Neuronal stem cell (in vitro differentiated cells): ENCODE results near the gene RILP.

Experiments
- DNase-seq: peaks from one replicate; pipeline ENCODE4 v3.0.0-alpha.2; 2013; ENCODE audit warnings: low spot score
- H2AFZ ChIP-seq: one replicate; pipeline ENCODE4 v1.6.1; 2013; ENCODE audit warnings: mild to moderate bottlenecking, low read length, inconsistent platforms
- H2AK5ac ChIP-seq: 2 replicates; pipeline ENCODE4 v1.6.1; 2013; ENCODE audit warnings: low read depth, mild to moderate bottlenecking, inconsistent platforms, low read length, moderate library complexity, mixed read lengths
- H2BK120ac ChIP-seq: 2 replicates; pipeline ENCODE4 v1.6.1; 2013; ENCODE audit warnings: low read depth, mild to moderate bottlenecking, inconsistent platforms, low read length, moderate library complexity, mixed read lengths
- H2BK12ac ChIP-seq: one replicate; pipeline ENCODE4 v1.6.1; 2013; ENCODE audit warnings: low read length, inconsistent platforms
- H2BK15ac ChIP-seq: 2 replicates; pipeline ENCODE4 v1.6.1; 2013; ENCODE audit warnings: mild to moderate bottlenecking, low read length, inconsistent platforms, mixed read lengths
- H2BK5ac ChIP-seq: one replicate; pipeline ENCODE4 v1.6.1; 2013; ENCODE audit warnings: inconsistent platforms, mild to moderate bottlenecking, low read length, moderate library complexity
- H3K14ac ChIP-seq: one replicate; pipeline ENCODE4 v1.6.1; 2013; ENCODE audit warnings: low read length, inconsistent platforms
- H3K18ac ChIP-seq: 2 replicates; pipeline ENCODE4 v1.6.1; 2013; ENCODE audit warnings: low read length, inconsistent platforms
- H3K23ac ChIP-seq: 2 replicates; pipeline ENCODE4 v1.6.1; 2013; ENCODE audit warnings: low read depth, mild to moderate bottlenecking, mixed read lengths, low read length, inconsistent platforms; ENCODE audit not compliant: poor library complexity
- H3K27ac ChIP-seq: replicated peaks from 3 replicates; pipeline ENCODE4 v1.5.1; 2013; ENCODE audit warnings: low read length, inconsistent platforms
- H3K27me3 ChIP-seq, 3 experiments: 2 replicates each; pipeline ENCODE4 v1.6.1; 2013; ENCODE audit warnings: low read length in 3 of 3, mild to moderate bottlenecking in 2 of 3, inconsistent platforms in 1 of 3, low read depth in 1 of 3, mixed read lengths in 1 of 3, moderate library complexity in 1 of 3; ENCODE audit not compliant: control insufficient read depth in 3 of 3, insufficient read depth in 3 of 3
- H3K36me3 ChIP-seq, 2 donors: replicated peaks in 1 of 2; 2 replicates each; pipeline ENCODE4 v1.6.1; 2013; ENCODE audit warnings: low read length in 2 of 2; ENCODE audit not compliant: control insufficient read depth in 2 of 2, insufficient read depth in 2 of 2
- H3K4ac ChIP-seq: 2 replicates; pipeline ENCODE4 v1.6.1; 2013; ENCODE audit warnings: inconsistent platforms, mild to moderate bottlenecking, low read length, moderate library complexity
- H3K4me1 ChIP-seq, 2 donors: 1 replicate in 1 of 2; 2 replicates in 1 of 2; pipeline ENCODE4 v1.6.1; 2013; ENCODE audit warnings: low read length in 2 of 2, low read depth in 1 of 2; ENCODE audit not compliant: control insufficient read depth in 2 of 2, insufficient read depth in 1 of 2
- H3K4me2 ChIP-seq: one replicate; pipeline ENCODE4 v1.6.1; 2013; ENCODE audit warnings: mild to moderate bottlenecking, low read length, inconsistent platforms; ENCODE audit not compliant: insufficient read depth, poor library complexity, severe bottlenecking
- H3K4me3 ChIP-seq, 2 donors: 2 replicates each; pipeline ENCODE4 v1.5.1; 2013; ENCODE audit warnings: low read length in 2 of 2, mild to moderate bottlenecking in 2 of 2, inconsistent platforms in 1 of 2, moderate library complexity in 1 of 2
- H3K79me1 ChIP-seq: one replicate; pipeline ENCODE4 v1.6.1; 2013; ENCODE audit warnings: low read depth, mild to moderate bottlenecking, inconsistent platforms, low read length, moderate library complexity
- H3K9ac ChIP-seq: one replicate; pipeline ENCODE4 v1.6.1; 2013; ENCODE audit warnings: mild to moderate bottlenecking, low read depth, low read length, inconsistent platforms; ENCODE audit not compliant: poor library complexity
- H3K9me3 ChIP-seq, 2 donors: replicated peaks in 1 of 2; 2 replicates each; pipeline versions ENCODE3 to v1.6.1; 2013; ENCODE audit warnings: low read length in 2 of 2, mild to moderate bottlenecking in 2 of 2, inconsistent platforms in 1 of 2, low read depth in 1 of 2, mixed read lengths in 1 of 2, moderate library complexity in 1 of 2; ENCODE audit not compliant: control insufficient read depth in 2 of 2, insufficient read depth in 1 of 2
- H4K8ac ChIP-seq: one replicate; pipeline ENCODE4 v1.6.1; 2013; ENCODE audit warnings: low read depth, mild to moderate bottlenecking, inconsistent platforms, low read length, moderate library complexity
- H4K91ac ChIP-seq: one replicate; pipeline ENCODE4 v1.6.1; 2013; ENCODE audit warnings: low read length, low read depth, mild to moderate bottlenecking, inconsistent platforms; ENCODE audit not compliant: poor library complexity
- WGBS, 2 donors: extraction: QIAGEN DNeasy Blood & Tissue Kit; methylation state at CpG; one replicate each; pipeline ENCODE4 v1.1.7; 2013; ENCODE audit warnings: missing lambda C conversion rate in 2 of 2, mixed read lengths in 1 of 2; ENCODE audit not compliant: insufficient read length in 2 of 2, insufficient replicate concordance in 1 of 2; ENCODE audit errors: extremely low coverage in 2 of 2; 5-methylcytosine and 5-hydroxymethylcytosine counted together

Gene RILP

DNA sequence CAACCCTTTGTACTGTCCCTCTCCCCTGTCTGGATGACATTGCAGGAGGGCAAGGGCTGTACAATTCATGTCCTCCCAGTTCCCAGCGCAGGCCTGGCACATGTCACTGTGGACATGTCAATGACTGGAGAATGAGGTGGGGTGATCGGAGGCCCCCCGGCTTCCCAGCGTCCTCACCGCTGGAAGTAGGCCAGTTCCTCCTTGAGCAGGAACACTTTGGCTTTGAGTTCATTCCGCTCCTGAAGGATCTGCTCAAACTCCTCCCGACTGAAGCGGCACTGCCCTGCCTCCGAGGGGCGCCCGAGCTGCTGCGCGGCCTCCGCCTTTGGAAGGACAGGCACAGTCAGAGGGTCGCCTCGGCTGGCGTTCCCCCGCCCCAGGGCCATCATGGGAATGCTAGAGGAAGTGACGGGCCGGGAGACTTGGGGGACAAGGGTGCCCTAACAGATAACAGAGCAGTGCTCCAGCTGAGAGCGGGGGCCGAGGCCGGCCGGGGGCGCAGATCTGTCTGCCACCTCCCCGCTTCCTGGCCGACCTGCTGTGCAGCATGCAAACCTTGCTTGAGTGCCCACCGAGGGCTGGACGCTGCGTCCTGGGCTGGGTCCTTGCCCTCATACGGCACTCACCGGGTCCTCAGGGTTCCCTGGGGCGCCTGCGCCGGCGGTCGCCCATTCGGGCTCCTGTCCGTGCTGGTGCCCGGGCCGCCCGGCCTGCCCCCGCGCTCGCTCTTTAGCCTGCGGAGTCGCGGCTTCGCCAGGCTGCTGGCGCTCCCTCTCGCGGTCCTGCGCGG, 1.3 kb downstream of the RILP start:
- peak overlapping the region; percentile 68 for H2BK5ac ChIP-seq
- no peak overlapping the region for H4K91ac ChIP-seq
- no peak overlapping the region for H4K8ac ChIP-seq
- peak overlapping the region; percentile 75 for H3K23ac ChIP-seq
- H3K14ac ChIP-seq, result peak overlapping the region; percentile 95
- no peaks in the 10 kb centered on the region for H3K79me1 ChIP-seq
- H2BK120ac ChIP-seq, result peak overlapping the region; percentile 16
- H3K9ac ChIP-seq, result peak overlapping the region; percentile 64
- H3K27me3 ChIP-seq, result peaks cover 0 to 25% (median 0%) of the 10 kb centered on the region in 3 experiments
- WGBS, 2 donors, result no CpG with 5 or more reads among the region's 54 CpGs
- H2AK5ac ChIP-seq, result peak overlapping the region; percentile 92
- H3K18ac ChIP-seq, result peak overlapping the region; percentile 84
- H3K4ac ChIP-seq, result peak overlapping the region; percentile 3
- H3K4me1 ChIP-seq, result peaks cover 17 to 36% of the 10 kb centered on the region in 2 donors
- peak overlapping the region; percentile 90 for H2BK12ac ChIP-seq
- H3K27ac ChIP-seq, result peak overlapping the region; percentile 65
- H3K36me3 ChIP-seq, result peaks cover 25 to 42% of the 10 kb centered on the region in 2 donors
- DNase-seq, result no peak
- H3K4me3 ChIP-seq, result peak overlapping the region; percentile 8 to 79
- H3K9me3 ChIP-seq, result peaks cover 0 to 4% of the 10 kb centered on the region in 2 donors
- H2BK15ac ChIP-seq, result peak overlapping the region; percentile 83
- peak overlapping the region; percentile 75 for H3K4me2 ChIP-seq
- H2AFZ ChIP-seq, result peak overlapping the region; percentile 75

DNA sequence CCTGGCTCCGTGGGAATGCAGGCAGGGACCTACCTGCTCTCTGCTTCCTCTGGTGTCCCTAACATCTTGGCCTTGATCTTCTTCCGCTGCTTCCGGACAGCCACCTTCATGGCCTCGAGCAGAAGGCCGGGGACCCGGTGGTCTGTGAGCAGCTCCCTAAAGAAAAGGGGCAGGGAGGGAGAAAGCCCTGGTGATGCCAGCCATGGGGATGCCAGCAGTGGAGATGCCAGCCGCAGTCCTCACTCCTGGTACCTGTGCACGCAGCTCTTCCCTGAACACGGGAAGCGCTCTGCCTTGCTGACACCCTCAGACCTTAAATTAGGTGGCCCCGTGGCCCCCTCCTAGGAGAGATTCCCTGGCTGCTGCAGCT, 1.9 kb downstream of the RILP start:
- peaks cover 0 to 27% (median 0%) of the 10 kb centered on the region in 3 experiments for H3K27me3 ChIP-seq
- peak overlapping the region; percentile 75 for H3K23ac ChIP-seq
- peaks cover 17 to 36% of the 10 kb centered on the region in 2 donors for H3K4me1 ChIP-seq
- no peak overlapping the region for H3K27ac ChIP-seq
- peak overlapping the region; percentile 78 for H3K9ac ChIP-seq
- no peak overlapping the region for H4K91ac ChIP-seq
- peak overlapping the region; percentile 95 for H3K14ac ChIP-seq
- H3K36me3 ChIP-seq, result peaks cover 19 to 36% of the 10 kb centered on the region in 2 donors
- H2BK120ac ChIP-seq, result peak overlapping the region; percentile 16
- H2AFZ ChIP-seq, result no peak overlapping the region
- WGBS, 2 donors, result no CpG with 5 or more reads among the region's 11 CpGs
- H2BK12ac ChIP-seq, result no peak overlapping the region
- H3K79me1 ChIP-seq, result no peaks in the 10 kb centered on the region
- H2BK15ac ChIP-seq, result peak overlapping the region; percentile 83
- no peak for DNase-seq
- H3K9me3 ChIP-seq, result peaks cover 0 to 4% of the 10 kb centered on the region in 2 donors
- H2AK5ac ChIP-seq, result peak overlapping the region; percentile 92
- H3K4me3 ChIP-seq, result no peak overlapping the region
- H2BK5ac ChIP-seq, result peak overlapping the region; percentile 68
- no peak overlapping the region for H3K4me2 ChIP-seq
- H3K4ac ChIP-seq, result no peak overlapping the region
- H4K8ac ChIP-seq, result no peak overlapping the region
- peak overlapping the region; percentile 84 for H3K18ac ChIP-seq

DNA sequence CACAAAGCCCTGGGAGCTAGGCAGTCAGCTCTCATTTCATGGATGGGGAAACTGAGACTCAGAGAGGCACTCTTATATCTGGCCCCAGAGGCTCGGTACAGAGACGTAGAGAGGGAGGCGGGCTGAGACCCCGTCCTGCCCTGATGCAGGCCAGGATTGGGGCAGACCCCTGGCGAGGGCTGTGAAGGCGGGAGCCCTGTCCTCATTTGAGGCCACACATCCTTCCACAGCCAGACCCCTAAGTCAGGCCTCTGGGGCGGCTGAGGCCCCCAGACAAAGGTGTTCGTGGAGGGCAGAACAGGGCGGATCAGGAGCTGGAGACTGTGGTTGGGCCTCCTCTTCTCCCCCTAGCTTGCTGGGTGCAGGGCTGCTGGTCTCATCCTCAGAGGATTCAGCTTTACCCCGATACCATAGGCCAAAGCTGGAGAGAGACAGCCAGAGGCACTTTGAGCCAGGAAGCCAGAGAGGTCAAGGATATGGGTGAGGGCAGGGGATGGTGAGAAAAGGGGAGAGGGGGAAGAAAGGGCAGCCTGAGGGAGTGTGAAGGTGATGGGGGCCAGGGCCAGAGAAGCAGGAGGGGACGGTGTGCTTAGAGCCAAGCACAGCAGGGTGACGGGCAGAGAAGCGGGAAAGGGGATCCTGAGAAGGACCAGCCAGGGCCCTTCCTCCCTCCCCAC, 3.3 kb downstream of the RILP start:
- Histone ChIP-seq H2AK5ac (peak overlapping the region; percentile 88), H3K36me3 (peaks cover 9 to 22% of the 10 kb centered on the region in 2 donors), H3K4ac (no peak overlapping the region), H3K27me3 (peaks cover 0 to 27% (median 0%) of the 10 kb centered on the region in 3 experiments), H2BK5ac (no peak overlapping the region), H3K27ac (no peak overlapping the region), H3K14ac (peak overlapping the region; percentile 13), H2BK12ac (no peak overlapping the region), H3K9me3 (peaks cover 0 to 4% of the 10 kb centered on the region in 2 donors), H3K18ac (no peak overlapping the region), H3K4me2 (no peak overlapping the region), H3K79me1 (peaks cover 2% of the 10 kb centered on the region), H3K9ac (peak overlapping the region; percentile 60), H4K91ac (no peak overlapping the region), H3K4me1 (peaks cover 17 to 36% of the 10 kb centered on the region in 2 donors), H3K23ac (no peak overlapping the region), H2BK120ac (no peak overlapping the region), H2AFZ (peak overlapping the region; percentile 75), H4K8ac (no peak overlapping the region), H3K4me3 (peak overlapping the region in 1 of 2 donors; percentile 19), H2BK15ac (peak overlapping the region; percentile 98)
- no CpG with 5 or more reads among the region's 13 CpGs for WGBS, 2 donors
- DNase-seq, result no peak
